Neuronal stem cell (in vitro differentiated cells): ENCODE measurements around the gene TULP1.

Experiments
- DNase-seq: peaks from one replicate; pipeline ENCODE4 v3.0.0-alpha.2; 2013; ENCODE audit warnings: low spot score
- H2AFZ ChIP-seq: one replicate; pipeline ENCODE4 v1.6.1; 2013; ENCODE audit warnings: mild to moderate bottlenecking, low read length, inconsistent platforms
- H2AK5ac ChIP-seq: 2 replicates; pipeline ENCODE4 v1.6.1; 2013; ENCODE audit warnings: low read depth, mild to moderate bottlenecking, inconsistent platforms, low read length, moderate library complexity, mixed read lengths
- H2BK120ac ChIP-seq: 2 replicates; pipeline ENCODE4 v1.6.1; 2013; ENCODE audit warnings: low read depth, mild to moderate bottlenecking, inconsistent platforms, low read length, moderate library complexity, mixed read lengths
- H2BK12ac ChIP-seq: one replicate; pipeline ENCODE4 v1.6.1; 2013; ENCODE audit warnings: low read length, inconsistent platforms
- H2BK15ac ChIP-seq: 2 replicates; pipeline ENCODE4 v1.6.1; 2013; ENCODE audit warnings: mild to moderate bottlenecking, low read length, inconsistent platforms, mixed read lengths
- H2BK5ac ChIP-seq: one replicate; pipeline ENCODE4 v1.6.1; 2013; ENCODE audit warnings: inconsistent platforms, mild to moderate bottlenecking, low read length, moderate library complexity
- H3K14ac ChIP-seq: one replicate; pipeline ENCODE4 v1.6.1; 2013; ENCODE audit warnings: low read length, inconsistent platforms
- H3K18ac ChIP-seq: 2 replicates; pipeline ENCODE4 v1.6.1; 2013; ENCODE audit warnings: low read length, inconsistent platforms
- H3K23ac ChIP-seq: 2 replicates; pipeline ENCODE4 v1.6.1; 2013; ENCODE audit warnings: low read depth, mild to moderate bottlenecking, mixed read lengths, low read length, inconsistent platforms; ENCODE audit not compliant: poor library complexity
- H3K27ac ChIP-seq: replicated peaks from 3 replicates; pipeline ENCODE4 v1.5.1; 2013; ENCODE audit warnings: low read length, inconsistent platforms
- H3K27me3 ChIP-seq, 3 experiments: 2 replicates each; pipeline ENCODE4 v1.6.1; 2013; ENCODE audit warnings: low read length in 3 of 3, mild to moderate bottlenecking in 2 of 3, inconsistent platforms in 1 of 3, low read depth in 1 of 3, mixed read lengths in 1 of 3, moderate library complexity in 1 of 3; ENCODE audit not compliant: control insufficient read depth in 3 of 3, insufficient read depth in 3 of 3
- H3K36me3 ChIP-seq, 2 donors: replicated peaks in 1 of 2; 2 replicates each; pipeline ENCODE4 v1.6.1; 2013; ENCODE audit warnings: low read length in 2 of 2; ENCODE audit not compliant: control insufficient read depth in 2 of 2, insufficient read depth in 2 of 2
- H3K4ac ChIP-seq: 2 replicates; pipeline ENCODE4 v1.6.1; 2013; ENCODE audit warnings: inconsistent platforms, mild to moderate bottlenecking, low read length, moderate library complexity
- H3K4me1 ChIP-seq, 2 donors: 1 replicate in 1 of 2; 2 replicates in 1 of 2; pipeline ENCODE4 v1.6.1; 2013; ENCODE audit warnings: low read length in 2 of 2, low read depth in 1 of 2; ENCODE audit not compliant: control insufficient read depth in 2 of 2, insufficient read depth in 1 of 2
- H3K4me2 ChIP-seq: one replicate; pipeline ENCODE4 v1.6.1; 2013; ENCODE audit warnings: mild to moderate bottlenecking, low read length, inconsistent platforms; ENCODE audit not compliant: insufficient read depth, poor library complexity, severe bottlenecking
- H3K4me3 ChIP-seq, 2 donors: 2 replicates each; pipeline ENCODE4 v1.5.1; 2013; ENCODE audit warnings: low read length in 2 of 2, mild to moderate bottlenecking in 2 of 2, inconsistent platforms in 1 of 2, moderate library complexity in 1 of 2
- H3K79me1 ChIP-seq: one replicate; pipeline ENCODE4 v1.6.1; 2013; ENCODE audit warnings: low read depth, mild to moderate bottlenecking, inconsistent platforms, low read length, moderate library complexity
- H3K9ac ChIP-seq: one replicate; pipeline ENCODE4 v1.6.1; 2013; ENCODE audit warnings: mild to moderate bottlenecking, low read depth, low read length, inconsistent platforms; ENCODE audit not compliant: poor library complexity
- H3K9me3 ChIP-seq, 2 donors: replicated peaks in 1 of 2; 2 replicates each; pipeline versions ENCODE3 to v1.6.1; 2013; ENCODE audit warnings: low read length in 2 of 2, mild to moderate bottlenecking in 2 of 2, inconsistent platforms in 1 of 2, low read depth in 1 of 2, mixed read lengths in 1 of 2, moderate library complexity in 1 of 2; ENCODE audit not compliant: control insufficient read depth in 2 of 2, insufficient read depth in 1 of 2
- H4K8ac ChIP-seq: one replicate; pipeline ENCODE4 v1.6.1; 2013; ENCODE audit warnings: low read depth, mild to moderate bottlenecking, inconsistent platforms, low read length, moderate library complexity
- H4K91ac ChIP-seq: one replicate; pipeline ENCODE4 v1.6.1; 2013; ENCODE audit warnings: low read length, low read depth, mild to moderate bottlenecking, inconsistent platforms; ENCODE audit not compliant: poor library complexity
- WGBS, 2 donors: extraction: QIAGEN DNeasy Blood & Tissue Kit; methylation state at CpG; one replicate each; pipeline ENCODE4 v1.1.7; 2013; ENCODE audit warnings: missing lambda C conversion rate in 2 of 2, mixed read lengths in 1 of 2; ENCODE audit not compliant: insufficient read length in 2 of 2, insufficient replicate concordance in 1 of 2; ENCODE audit errors: extremely low coverage in 2 of 2; 5-methylcytosine and 5-hydroxymethylcytosine counted together

TULP1 gene

GRCh38 chr6:35451354-35452182 is 61.1 kb downstream of the TULP1 start:
- Histone ChIP-seq H2AK5ac (no peak overlapping the region), H2BK15ac (no peak overlapping the region), H3K4me2 (peak overlapping the region; percentile 43), H3K9me3 (no peaks in the 10 kb centered on the region), H3K18ac (peak overlapping the region; percentile 44), H2BK5ac (no peak overlapping the region), H3K4me1 (peaks cover 13 to 16% of the 10 kb centered on the region in 2 donors), H3K36me3 (peaks cover 8 to 11% of the 10 kb centered on the region in 2 donors), H3K27ac (no peak overlapping the region), H3K27me3 (peaks cover 0 to 11% (median 5%) of the 10 kb centered on the region in 3 experiments), H3K4ac (no peak overlapping the region), H3K4me3 (peak overlapping the region in 1 of 2 donors; percentile 67), H3K9ac (no peak overlapping the region), H2BK120ac (no peak overlapping the region), H3K79me1 (peaks cover 3% of the 10 kb centered on the region), H2AFZ (peak overlapping the region; percentile 98), H2BK12ac (no peak overlapping the region), H3K23ac (no peak overlapping the region), H3K14ac (no peak overlapping the region), H4K91ac (no peak overlapping the region), H4K8ac (no peak overlapping the region)
- no CpG with 5 or more reads among the region's 20 CpGs for WGBS, 2 donors
- no peak for DNase-seq

DNA sequence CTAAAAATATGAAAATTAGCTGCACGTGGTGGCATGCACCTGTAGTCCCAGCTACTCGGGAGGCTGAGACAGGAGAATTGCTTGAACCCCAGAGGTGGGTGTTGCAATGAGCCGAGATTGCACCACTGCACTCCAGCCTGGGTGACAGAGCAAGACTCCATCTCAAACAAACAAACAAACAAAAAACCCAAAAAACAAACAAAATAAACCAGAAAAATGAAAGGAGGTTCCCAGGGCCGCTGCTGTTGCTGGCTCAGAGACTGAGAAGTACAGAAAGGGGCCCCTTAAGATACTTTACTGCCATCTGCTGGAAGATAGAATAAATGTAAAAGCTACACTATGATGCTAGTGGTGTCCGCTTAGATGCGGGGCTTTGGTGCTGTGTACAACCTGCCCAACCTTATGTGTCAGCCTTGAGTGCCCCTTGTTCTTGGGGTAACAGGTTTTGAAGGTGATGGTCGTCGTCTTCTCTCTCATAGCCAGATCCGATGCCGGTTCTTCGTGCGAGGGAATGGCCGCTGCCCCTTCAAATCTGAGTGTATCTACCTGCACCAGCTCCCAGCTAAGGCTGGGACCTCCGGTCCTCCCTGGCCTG is 63.3 kb downstream of the TULP1 start:
- peak overlapping the region; percentile 72 for H4K91ac ChIP-seq
- peak overlapping the region; percentile 60 for H3K9ac ChIP-seq
- peaks cover 4% of the 10 kb centered on the region for H3K79me1 ChIP-seq
- H2BK5ac ChIP-seq, result no peak overlapping the region
- H3K14ac ChIP-seq, result no peak overlapping the region
- peak overlapping the region; percentile 37 for H3K23ac ChIP-seq
- H3K4me2 ChIP-seq, result no peak overlapping the region
- H3K4me1 ChIP-seq, result peaks cover 8 to 11% of the 10 kb centered on the region in 2 donors
- H2BK15ac ChIP-seq, result peak overlapping the region; percentile 89
- H2BK120ac ChIP-seq, result no peak overlapping the region
- peak overlapping the region; percentile 84 for H2AK5ac ChIP-seq
- no peak overlapping the region for H2AFZ ChIP-seq
- H3K4me3 ChIP-seq, result no peak overlapping the region
- no CpG with 5 or more reads among the region's 14 CpGs for WGBS, 2 donors
- peak; percentile 47 for DNase-seq
- no peak overlapping the region for H2BK12ac ChIP-seq
- H4K8ac ChIP-seq, result no peak overlapping the region
- H3K27me3 ChIP-seq, result peaks cover 0 to 11% (median 5%) of the 10 kb centered on the region in 3 experiments
- H3K27ac ChIP-seq, result no peak overlapping the region
- H3K4ac ChIP-seq, result no peak overlapping the region
- H3K9me3 ChIP-seq, result no peaks in the 10 kb centered on the region
- peak overlapping the region; percentile 83 for H3K18ac ChIP-seq
- H3K36me3 ChIP-seq, result no peaks in the 10 kb centered on the region

DNA sequence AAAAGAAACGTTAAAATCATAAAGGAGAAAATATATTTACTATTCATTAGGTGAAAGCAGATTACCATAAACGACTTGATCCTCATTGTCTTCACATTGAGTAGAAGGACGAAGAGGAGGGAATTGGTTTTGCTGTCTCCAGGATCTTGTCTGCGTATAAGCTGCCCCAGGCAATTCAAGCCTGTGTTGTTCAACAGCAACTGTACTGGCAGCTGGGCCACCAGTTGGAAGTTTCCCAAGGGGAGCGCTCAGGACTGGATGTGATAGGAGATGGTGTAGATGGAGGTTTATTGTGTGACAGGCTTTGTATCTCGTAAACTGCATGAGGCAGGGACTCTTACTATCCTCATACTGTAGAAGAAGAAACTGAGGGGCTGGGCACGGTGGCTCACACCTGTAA is 64.5 kb downstream of the TULP1 start:
- H2AFZ ChIP-seq, result no peak overlapping the region
- no peak overlapping the region for H3K18ac ChIP-seq

More for the DNA sequence above, 64.5 kb downstream of the TULP1 start:
- WGBS, 2 donors, result no CpG with 5 or more reads among the region's 7 CpGs
- Histone ChIP-seq H3K9me3 (no peaks in the 10 kb centered on the region), H3K4me3 (no peak overlapping the region), H3K9ac (no peak overlapping the region), H3K27me3 (peaks cover 0 to 11% (median 5%) of the 10 kb centered on the region in 3 experiments), H3K27ac (no peak overlapping the region), H3K4me1 (peaks cover 4 to 5% of the 10 kb centered on the region in 2 donors), H3K14ac (no peak overlapping the region), H2BK15ac (no peak overlapping the region), H2BK5ac (no peak overlapping the region), H3K4ac (no peak overlapping the region), H2BK12ac (no peak overlapping the region), H2AK5ac (no peak overlapping the region), H4K8ac (no peak overlapping the region), H3K4me2 (no peak overlapping the region), H2BK120ac (no peak overlapping the region), H3K79me1 (peaks cover 4% of the 10 kb centered on the region), H3K23ac (no peak overlapping the region), H3K36me3 (no peaks in the 10 kb centered on the region), H4K91ac (no peak overlapping the region)
- DNase-seq, result no peak
